PC-3 (cell line): ENCODE measurements around the gene FTHL17.

Experiments used
- CTCF ChIP-seq: fragments of 300-600 bp; sonication (generic); conservative IDR thresholded peaks from 2 replicates; pipeline ENCODE4 v1.5.1; 2017; ENCODE audit warnings: antibody characterized with exemption, low read depth, mild to moderate bottlenecking, low read length
- EZH2 ChIP-seq: fragments of 300-600 bp; sonication (generic); IDR thresholded peaks from one replicate; pipeline ENCODE4 v1.6.1; 2017; ENCODE audit warnings: antibody characterized with exemption, mild to moderate bottlenecking, low read length; ENCODE audit not compliant: unreplicated experiment

- TF ChIP-seq EZH2 (no peak), CTCF (no peak)
Measured at GRCh38 chrX:31071262-31071661, 579 bp downstream of the FTHL17 start.
